ENCODE results near the gene GPC6. TPM values are rescaled to one million over a fixed set of nuclear protein-coding genes. Genes with fewer than 3 reads are reported as not detected.

Gene GPC6
- polyA plus RNA-seq, 1 of the 3 experiments (the other 2 are of a cell fraction) = 6.7 TPM

DNA sequence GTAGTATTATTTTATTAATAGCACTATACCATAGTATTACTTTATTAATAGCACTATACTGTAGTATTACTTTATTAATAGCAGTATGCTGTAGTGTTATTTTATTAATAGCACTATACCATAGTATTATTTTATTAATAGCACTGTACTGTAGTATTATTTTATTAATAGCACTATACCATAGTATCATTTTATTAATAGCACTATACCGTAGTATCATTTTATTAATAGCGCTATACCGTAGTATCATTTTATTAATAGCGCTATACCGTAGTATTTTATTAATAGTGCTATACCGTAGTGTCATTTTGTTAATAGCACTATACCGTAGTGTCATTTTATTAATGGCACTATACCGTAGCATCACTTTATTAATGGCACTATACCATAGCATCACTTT, 191.8 kb downstream of the GPC6 start (continued):
- TF ChIP-seq, protein P1, sequence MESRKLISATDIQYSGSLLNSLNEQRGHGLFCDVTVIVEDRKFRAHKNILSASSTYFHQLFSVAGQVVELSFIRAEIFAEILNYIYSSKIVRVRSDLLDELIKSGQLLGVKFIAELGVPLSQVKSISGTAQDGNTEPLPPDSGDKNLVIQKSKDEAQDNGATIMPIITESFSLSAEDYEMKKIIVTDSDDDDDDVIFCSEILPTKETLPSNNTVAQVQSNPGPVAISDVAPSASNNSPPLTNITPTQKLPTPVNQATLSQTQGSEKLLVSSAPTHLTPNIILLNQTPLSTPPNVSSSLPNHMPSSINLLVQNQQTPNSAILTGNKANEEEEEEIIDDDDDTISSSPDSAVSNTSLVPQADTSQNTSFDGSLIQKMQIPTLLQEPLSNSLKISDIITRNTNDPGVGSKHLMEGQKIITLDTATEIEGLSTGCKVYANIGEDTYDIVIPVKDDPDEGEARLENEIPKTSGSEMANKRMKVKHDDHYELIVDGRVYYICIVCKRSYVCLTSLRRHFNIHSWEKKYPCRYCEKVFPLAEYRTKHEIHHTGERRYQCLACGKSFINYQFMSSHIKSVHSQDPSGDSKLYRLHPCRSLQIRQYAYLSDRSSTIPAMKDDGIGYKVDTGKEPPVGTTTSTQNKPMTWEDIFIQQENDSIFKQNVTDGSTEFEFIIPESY (IDR thresholded peaks at IDR 0.05; ENCODE audit: borderline replicate concordance, low read depth) = no peak
- TF ChIP-seq RXRA (IDR thresholded peaks at IDR 0.05; ENCODE audit: borderline replicate concordance, low read depth) = no peak
- TF ChIP-seq FOXM1 (IDR thresholded peaks at IDR 0.05; ENCODE audit: low read depth) = no peak
- TF ChIP-seq ELF1 (IDR thresholded peaks at IDR 0.05) = no peak

DNA sequence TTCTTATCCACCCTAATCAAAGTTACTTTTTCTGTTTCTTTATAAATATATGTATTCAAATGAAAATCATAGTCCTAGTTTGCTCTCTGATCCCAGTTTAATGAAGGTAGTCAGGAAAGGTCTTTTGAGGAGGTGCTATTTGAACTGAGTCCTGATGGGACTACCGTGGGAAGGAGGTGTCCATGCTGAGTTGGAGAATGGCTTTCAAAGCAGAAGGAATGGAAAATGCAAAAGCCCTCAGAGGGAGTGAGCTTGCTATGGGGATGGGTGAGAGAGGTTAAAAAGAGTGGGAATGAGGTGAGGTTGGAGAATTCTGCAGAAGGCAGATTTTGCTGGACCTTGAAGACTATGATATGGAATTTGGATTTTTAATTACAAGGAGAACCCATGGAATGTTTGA, 193.6 kb downstream of the GPC6 start:
- H4K20me1 ChIP-seq (ENCODE audit: insufficient read depth) = no peaks in the 10 kb centered on the region
- 81% methylated on average over 1 of the region's 1 CpG for WGBS (ENCODE audit: low lambda C conversion rate)
- TF ChIP-seq TCF12 (IDR thresholded peaks at IDR 0.05) (no peak), NRF1 (IDR thresholded peaks at IDR 0.05; ENCODE audit: low read depth, low read length) (no peak), EP300 (IDR thresholded peaks at IDR 0.05; ENCODE audit: borderline replicate concordance in 1 of 2, low read depth in 1 of 2, low read length in 1 of 2) (no peak), RCOR1 (IDR thresholded peaks at IDR 0.05; ENCODE audit: low read length) (no peak), FOXJ3 (CRISPR knock-in tag; IDR thresholded peaks at IDR 0.05) (no peak), FOSL2 (IDR thresholded peaks at IDR 0.05; ENCODE audit: borderline replicate concordance, low read depth) (no peak), NFIC (IDR thresholded peaks at IDR 0.05; ENCODE audit: borderline replicate concordance) (no peak), RAD21 (IDR thresholded peaks at IDR 0.05; ENCODE audit: low read length) (no peak), GABPA (IDR thresholded peaks at IDR 0.05; ENCODE audit: low read depth) (no peak), EZH2phosphoT487 (IDR thresholded peaks at IDR 0.05; ENCODE audit: borderline replicate concordance, low read depth) (no peak), ELF1 (IDR thresholded peaks at IDR 0.05) (no peak), POLR2AphosphoS5 (IDR thresholded peaks at IDR 0.05; ENCODE audit: low read depth, low read length) (no peak), MEF2A (IDR thresholded peaks at IDR 0.05; ENCODE audit: borderline replicate concordance, low read depth) (no peak), MXI1 (IDR thresholded peaks at IDR 0.05; ENCODE audit: low read depth, low read length) (no peak), RFX5 (IDR thresholded peaks at IDR 0.05; ENCODE audit: low read length) (no peak), TAF1 (IDR thresholded peaks at IDR 0.05; ENCODE audit: borderline replicate concordance, low read depth, low read length) (no peak)
- TF ChIP-seq, protein P2, sequence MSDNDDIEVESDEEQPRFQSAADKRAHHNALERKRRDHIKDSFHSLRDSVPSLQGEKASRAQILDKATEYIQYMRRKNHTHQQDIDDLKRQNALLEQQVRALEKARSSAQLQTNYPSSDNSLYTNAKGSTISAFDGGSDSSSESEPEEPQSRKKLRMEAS (IDR thresholded peaks at IDR 0.05; ENCODE audit: low read depth) = no peak
- TF ChIP-seq, protein P3, sequence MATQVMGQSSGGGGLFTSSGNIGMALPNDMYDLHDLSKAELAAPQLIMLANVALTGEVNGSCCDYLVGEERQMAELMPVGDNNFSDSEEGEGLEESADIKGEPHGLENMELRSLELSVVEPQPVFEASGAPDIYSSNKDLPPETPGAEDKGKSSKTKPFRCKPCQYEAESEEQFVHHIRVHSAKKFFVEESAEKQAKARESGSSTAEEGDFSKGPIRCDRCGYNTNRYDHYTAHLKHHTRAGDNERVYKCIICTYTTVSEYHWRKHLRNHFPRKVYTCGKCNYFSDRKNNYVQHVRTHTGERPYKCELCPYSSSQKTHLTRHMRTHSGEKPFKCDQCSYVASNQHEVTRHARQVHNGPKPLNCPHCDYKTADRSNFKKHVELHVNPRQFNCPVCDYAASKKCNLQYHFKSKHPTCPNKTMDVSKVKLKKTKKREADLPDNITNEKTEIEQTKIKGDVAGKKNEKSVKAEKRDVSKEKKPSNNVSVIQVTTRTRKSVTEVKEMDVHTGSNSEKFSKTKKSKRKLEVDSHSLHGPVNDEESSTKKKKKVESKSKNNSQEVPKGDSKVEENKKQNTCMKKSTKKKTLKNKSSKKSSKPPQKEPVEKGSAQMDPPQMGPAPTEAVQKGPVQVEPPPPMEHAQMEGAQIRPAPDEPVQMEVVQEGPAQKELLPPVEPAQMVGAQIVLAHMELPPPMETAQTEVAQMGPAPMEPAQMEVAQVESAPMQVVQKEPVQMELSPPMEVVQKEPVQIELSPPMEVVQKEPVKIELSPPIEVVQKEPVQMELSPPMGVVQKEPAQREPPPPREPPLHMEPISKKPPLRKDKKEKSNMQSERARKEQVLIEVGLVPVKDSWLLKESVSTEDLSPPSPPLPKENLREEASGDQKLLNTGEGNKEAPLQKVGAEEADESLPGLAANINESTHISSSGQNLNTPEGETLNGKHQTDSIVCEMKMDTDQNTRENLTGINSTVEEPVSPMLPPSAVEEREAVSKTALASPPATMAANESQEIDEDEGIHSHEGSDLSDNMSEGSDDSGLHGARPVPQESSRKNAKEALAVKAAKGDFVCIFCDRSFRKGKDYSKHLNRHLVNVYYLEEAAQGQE (IDR thresholded peaks at IDR 0.05; ENCODE audit: low read depth, low read length) = no peak
- TF ChIP-seq, protein P4, sequence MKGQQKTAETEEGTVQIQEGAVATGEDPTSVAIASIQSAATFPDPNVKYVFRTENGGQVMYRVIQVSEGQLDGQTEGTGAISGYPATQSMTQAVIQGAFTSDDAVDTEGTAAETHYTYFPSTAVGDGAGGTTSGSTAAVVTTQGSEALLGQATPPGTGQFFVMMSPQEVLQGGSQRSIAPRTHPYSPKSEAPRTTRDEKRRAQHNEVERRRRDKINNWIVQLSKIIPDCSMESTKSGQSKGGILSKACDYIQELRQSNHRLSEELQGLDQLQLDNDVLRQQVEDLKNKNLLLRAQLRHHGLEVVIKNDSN (IDR thresholded peaks at IDR 0.05; ENCODE audit: borderline replicate concordance, low read depth) = no peak
- TF ChIP-seq, protein P1 (IDR thresholded peaks at IDR 0.05; ENCODE audit: borderline replicate concordance, low read depth) = no peak
- H3K4me2 ChIP-seq = no peak overlapping the region
- ChIA-PET POLR2A (no interaction called here), CTCF (no interaction called here)
- H3K27ac ChIP-seq (ENCODE audit: low read depth in 2 of 2, low read length in 1 of 2) = no peak overlapping the region
- no peaks in the 10 kb centered on the region for H3K36me3 ChIP-seq (replicated peaks in 1 of 2; ENCODE audit: control insufficient read depth in 1 of 2, insufficient read depth in 2 of 2, low read length in 1 of 2)
- peaks cover 0 to 11% of the 10 kb centered on the region in 2 experiments; a peak in 2 of 4 replicates for H3K4me1 ChIP-seq (ENCODE audit: control insufficient read depth in 1 of 2, insufficient read depth in 2 of 2, low read depth in 1 of 2, low read length in 1 of 2)
- no peaks in the 10 kb centered on the region for H3K9me3 ChIP-seq
- no peak overlapping the region for H3K4me3 ChIP-seq (ENCODE audit: low read depth in 2 of 2, low read length in 1 of 2)
- H3K9me2 ChIP-seq = no peaks in the 10 kb centered on the region
- H3K79me2 ChIP-seq (ENCODE audit: insufficient read depth) = no peaks in the 10 kb centered on the region
- H2AFZ ChIP-seq (ENCODE audit: low read depth) = no peak overlapping the region
- no peaks in the 10 kb centered on the region for H3K27me3 ChIP-seq (ENCODE audit: insufficient read depth)
- H3K9ac ChIP-seq = no peak overlapping the region
- no peak for DNase-seq
- H3F3A ChIP-seq (replicated peaks; ENCODE audit: insufficient read depth) = peaks cover 11% of the 10 kb centered on the region
